Hematopoietic multipotent progenitor cell treated with erythropoietin and hydrocortisone succinate and interleukin-3 and kit ligand, for 6 days (in vitro differentiated cells): Measurements from ENCODE around the gene SNTB2.

Experiments used
- DNase-seq: peaks from one replicate; pipeline ENCODE4 v3.0.0-alpha.2; 2015

SNTB2 gene

GRCh38 chr16:69321080-69321479, 134.1 kb downstream of the SNTB2 start:
- DNase-seq: no peak

- DNase-seq: no peak
Measured at GRCh38 chr16:69322343-69322742, 135.4 kb downstream of the SNTB2 start.

- no peak for DNase-seq
Measured at GRCh38 chr16:69323415-69323814, 136.5 kb downstream of the SNTB2 start.

GRCh38 chr16:69324013-69324531, 137.1 kb downstream of the SNTB2 start:
- no peak for DNase-seq

GRCh38 chr16:69324585-69325253, 137.8 kb downstream of the SNTB2 start:
- DNase-seq: no peak

GRCh38 chr16:69325784-69326171, 138.8 kb downstream of the SNTB2 start:
- DNase-seq: no peak

- DNase-seq: no peak
Measured at GRCh38 chr16:69326172-69326873, 139.4 kb downstream of the SNTB2 start.

GRCh38 chr16:69327585-69328310, 140.8 kb downstream of the SNTB2 start:
- DNase-seq: no peak

GRCh38 chr16:69328854-69329316, 141.9 kb downstream of the SNTB2 start:
- peak; percentile 23 for DNase-seq

- peak; percentile 54 for DNase-seq
Measured at GRCh38 chr16:69329369-69330285, 142.7 kb downstream of the SNTB2 start.

- DNase-seq: peak; percentile 96
Measured at GRCh38 chr16:69330286-69331109, 143.5 kb downstream of the SNTB2 start, which contains the start of gene PDF. TSS of gene PDF (minus strand) at chr16:69330588. CDS start at chr16:69330570, 18 bp downstream.

GRCh38 chr16:69334696-69335095, 147.7 kb downstream of the SNTB2 start:
- DNase-seq: no peak

- DNase-seq: peak; percentile 21
Measured at GRCh38 chr16:69338557-69339288, 151.8 kb downstream of the SNTB2 start.

GRCh38 chr16:69339289-69340094, 152.5 kb downstream of the SNTB2 start, which contains the start of the genes COG8 and NIP7:
TSS of gene COG8 (minus strand) at chr16:69339564. CDS start at chr16:69339552, 12 bp downstream.
TSS of gene NIP7 (plus strand) at chr16:69339772. CDS start at chr16:69339830, 58 bp downstream.
- DNase-seq: peak; percentile 100

- DNase-seq: peak; percentile 37
Measured at GRCh38 chr16:69340095-69340644, 153.2 kb downstream of the SNTB2 start.

GRCh38 chr16:69344171-69344570, 157.2 kb downstream of the SNTB2 start:
- DNase-seq: no peak

- peak; percentile 50 for DNase-seq
Measured at GRCh38 chr16:69345923-69346322, 159.0 kb downstream of the SNTB2 start.

GRCh38 chr16:69346683-69347082, 159.7 kb downstream of the SNTB2 start:
- no peak for DNase-seq

GRCh38 chr16:69348222-69348621, 161.3 kb downstream of the SNTB2 start:
- peak; percentile 44 for DNase-seq
